Astrocyte of the spinal cord (primary cell): Measurements from ENCODE around the gene XPA.
A peak's percentile ranks its signal among the peaks of the same experiment; 100 is the strongest.
"Not testable (repeated sequence)": the region's sequence is repeated elsewhere in the genome, so short reads cannot be mapped to it uniquely, and the experiment has no call there.

ENCODE experiments used
- DNase-seq: peaks from one replicate; pipeline ENCODE4 v3.0.0; 2011; ENCODE audit warnings: low read depth, low spot score
- H3K4me3 ChIP-seq: 2 replicates; pipeline ENCODE4 v1.5.1; 2011; ENCODE audit warnings: low read depth, mild to moderate bottlenecking, low read length, moderate library complexity
- in situ Hi-C: cut with HindIII; loops from 2 replicates; pipeline ENCODE4 v1.10.0; 2017; ENCODE audit warnings: low sequenced_read_pairs
- TF ChIP-seq, protein P1 (sequence below): IDR thresholded peaks from 2 replicates; pipeline ENCODE4 v1.5.1; 2012; ENCODE audit warnings: low read depth, mild to moderate bottlenecking, low read length, inconsistent platforms

The XPA gene

GRCh38 chr9:97704851-97705250 is 7.7 kb upstream of the XPA start:
- no peak overlapping the region for H3K4me3 ChIP-seq
- TF ChIP-seq, protein P1, sequence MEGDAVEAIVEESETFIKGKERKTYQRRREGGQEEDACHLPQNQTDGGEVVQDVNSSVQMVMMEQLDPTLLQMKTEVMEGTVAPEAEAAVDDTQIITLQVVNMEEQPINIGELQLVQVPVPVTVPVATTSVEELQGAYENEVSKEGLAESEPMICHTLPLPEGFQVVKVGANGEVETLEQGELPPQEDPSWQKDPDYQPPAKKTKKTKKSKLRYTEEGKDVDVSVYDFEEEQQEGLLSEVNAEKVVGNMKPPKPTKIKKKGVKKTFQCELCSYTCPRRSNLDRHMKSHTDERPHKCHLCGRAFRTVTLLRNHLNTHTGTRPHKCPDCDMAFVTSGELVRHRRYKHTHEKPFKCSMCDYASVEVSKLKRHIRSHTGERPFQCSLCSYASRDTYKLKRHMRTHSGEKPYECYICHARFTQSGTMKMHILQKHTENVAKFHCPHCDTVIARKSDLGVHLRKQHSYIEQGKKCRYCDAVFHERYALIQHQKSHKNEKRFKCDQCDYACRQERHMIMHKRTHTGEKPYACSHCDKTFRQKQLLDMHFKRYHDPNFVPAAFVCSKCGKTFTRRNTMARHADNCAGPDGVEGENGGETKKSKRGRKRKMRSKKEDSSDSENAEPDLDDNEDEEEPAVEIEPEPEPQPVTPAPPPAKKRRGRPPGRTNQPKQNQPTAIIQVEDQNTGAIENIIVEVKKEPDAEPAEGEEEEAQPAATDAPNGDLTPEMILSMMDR = no peak
- no peak for DNase-seq
- in situ Hi-C loops = no loop called here

GRCh38 chr9:97704345-97704677 is 7.2 kb upstream of the XPA start:
- no peak for DNase-seq
- no peak overlapping the region for H3K4me3 ChIP-seq
- TF ChIP-seq, protein P1 = no peak
- in situ Hi-C loops = no loop called here

DNA sequence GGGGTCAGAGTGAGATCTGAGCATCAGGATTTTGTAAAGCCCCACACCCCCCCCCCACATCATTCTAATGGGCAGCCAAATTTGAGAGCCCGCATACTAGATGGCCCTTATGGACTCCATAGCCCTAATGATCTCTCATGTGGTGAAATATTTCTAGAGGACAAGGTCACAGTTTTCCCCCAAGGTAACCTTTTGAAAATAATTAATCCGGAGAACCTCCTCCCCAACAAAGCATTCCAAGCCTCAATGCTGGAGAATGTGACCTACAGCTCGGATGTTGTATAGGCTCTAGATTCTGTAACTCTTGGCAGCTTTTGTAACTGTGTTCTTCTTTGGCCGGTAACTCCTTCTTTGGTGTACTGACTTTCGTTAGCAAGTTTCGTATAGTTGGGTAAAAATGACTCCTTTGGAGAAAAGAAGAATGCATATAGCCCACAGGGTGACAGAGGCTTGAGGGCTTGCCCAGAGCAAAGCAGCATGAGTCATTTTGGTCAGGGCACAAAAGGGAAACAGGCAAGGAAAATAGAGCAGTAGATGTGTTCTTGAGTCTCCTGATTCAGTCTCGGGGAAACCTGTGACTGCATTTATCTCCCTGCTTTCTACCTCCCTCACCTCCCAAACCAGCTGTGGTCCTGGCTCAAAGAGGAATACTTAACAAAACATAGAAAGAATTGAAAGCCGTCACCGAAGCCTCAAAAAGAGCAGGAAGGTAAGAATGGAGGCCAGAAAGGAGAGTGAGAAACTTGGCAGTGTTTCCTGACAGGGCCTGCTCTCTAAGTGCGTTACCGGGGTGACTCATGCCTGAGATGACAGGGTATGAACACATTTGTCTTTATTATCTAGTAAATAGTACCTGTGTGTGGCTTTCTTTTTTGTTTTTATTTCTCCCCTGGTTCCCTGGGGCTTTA is 6.6 kb upstream of the XPA start:
- no peak overlapping the region for H3K4me3 ChIP-seq
- TF ChIP-seq, protein P1 = no peak
- in situ Hi-C loops = no loop called here
- peak; percentile 94 for DNase-seq

DNA sequence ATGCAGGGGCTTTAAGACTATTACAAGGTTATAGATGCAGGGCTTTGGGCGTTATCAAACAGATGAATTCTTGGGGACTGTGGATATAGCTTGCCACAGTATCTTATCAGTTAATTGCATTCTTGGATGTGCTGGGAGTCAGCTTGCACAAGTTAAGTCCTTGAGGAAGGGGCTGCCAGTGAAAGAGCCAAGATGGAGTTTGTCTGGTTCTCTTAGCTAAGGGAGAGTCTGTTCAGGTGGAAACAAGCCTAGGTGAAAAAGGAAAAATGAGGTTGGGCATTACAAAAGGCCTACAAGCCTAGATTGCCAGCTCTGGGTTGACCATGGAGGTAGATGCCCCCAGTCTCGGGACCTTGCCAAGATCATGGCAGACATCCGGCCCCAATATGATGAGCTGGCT is 2.7 kb upstream of the XPA start:
- in situ Hi-C loops, DNase-seq, H3K4me3 ChIP-seq: not testable (repeated sequence)

GRCh38 chr9:97699281-97699680 is 2.1 kb upstream of the XPA start:
- in situ Hi-C loops, DNase-seq, H3K4me3 ChIP-seq: not testable (repeated sequence)

- in situ Hi-C loops = no loop called here
- H3K4me3 ChIP-seq = no peak overlapping the region
- no peak for DNase-seq
- TF ChIP-seq, protein P1 = no peak
These were observed 1.7 kb upstream of the XPA start for GRCh38 chr9:97698865-97699264.

DNA sequence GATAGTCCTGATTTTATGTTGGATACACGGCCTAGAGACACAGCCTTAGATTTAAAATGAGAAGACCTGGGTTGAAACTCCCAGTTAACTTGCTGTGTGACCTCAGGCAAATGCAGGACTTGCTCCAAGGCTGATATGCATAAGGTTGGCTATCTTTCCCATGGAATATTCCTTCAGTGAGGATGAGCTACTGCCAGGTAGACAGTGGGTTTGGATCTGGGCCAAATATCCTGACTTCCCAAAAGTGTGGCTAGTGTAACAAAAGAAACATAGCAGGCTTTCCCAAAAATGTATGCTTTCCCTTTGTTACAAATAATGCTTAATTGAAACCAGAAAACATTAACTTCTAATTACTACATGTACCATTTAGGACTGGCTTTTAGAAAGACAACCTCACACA is 697 bp upstream of the XPA start:
- in situ Hi-C loops = no loop called here
- H3K4me3 ChIP-seq = no peak overlapping the region

More for the DNA sequence above, 697 bp upstream of the XPA start:
- no peak for DNase-seq
- TF ChIP-seq, protein P1 = no peak
